ENCODE results near the gene FNDC3A.
"Not testable (repeated sequence)": the region's sequence is repeated elsewhere in the genome, so short reads cannot be mapped to it uniquely, and the experiment has no call there.

The FNDC3A gene

DNA sequence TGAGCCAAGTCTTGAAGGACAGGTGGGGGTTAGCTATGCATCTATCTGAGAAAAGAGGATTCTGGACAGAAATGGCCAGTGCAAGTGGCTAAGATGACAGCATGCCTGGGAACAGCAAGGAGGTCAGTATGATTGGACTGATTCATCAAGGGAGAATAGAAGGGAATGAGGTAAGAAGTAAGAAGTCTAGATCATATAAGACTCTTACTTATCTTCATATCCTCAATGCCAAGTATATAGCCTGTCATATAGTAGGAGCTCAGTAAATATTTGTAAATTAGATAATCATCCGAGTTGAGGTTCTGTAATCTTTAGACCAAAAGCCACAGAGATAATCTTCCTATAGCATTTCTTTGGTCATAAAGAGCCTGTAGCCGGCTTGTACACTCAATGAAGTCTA, 141.2 kb downstream of the FNDC3A start:
- Histone ChIP-seq H3K36me3 (replicated peaks in 1 of 2; ENCODE audit: control insufficient read depth in 2 of 2, insufficient read depth in 2 of 2, low read length in 2 of 2) (peaks cover 29 to 51% of the 10 kb centered on the region in 2 donors), H2BK5ac (ENCODE audit: low read length) (no peak overlapping the region), H2AFZ (ENCODE audit: low read length) (no peak overlapping the region), H3K4me2 (ENCODE audit: insufficient read depth, low read length, poor library complexity, severe bottlenecking) (no peak overlapping the region), H3K4me3 (ENCODE audit: low read length in 2 of 2) (no peak overlapping the region), H3K4me1 (ENCODE audit: control insufficient read depth in 2 of 2, insufficient read depth in 1 of 2, low read depth in 1 of 2, low read length in 2 of 2) (peaks cover 0 to 15% of the 10 kb centered on the region in 2 donors), H3K18ac (ENCODE audit: low read length) (no peak overlapping the region), H3K79me1 (ENCODE audit: low read depth, low read length) (no peaks in the 10 kb centered on the region), H2BK15ac (ENCODE audit: low read length) (no peak overlapping the region), H3K27ac (replicated peaks; ENCODE audit: low read length) (no peak overlapping the region), H2AK5ac (ENCODE audit: low read depth, low read length) (no peak overlapping the region), H2BK120ac (ENCODE audit: low read depth, low read length) (no peak overlapping the region), H3K23ac (ENCODE audit: low read depth, low read length, poor library complexity) (no peak overlapping the region), H3K4ac (ENCODE audit: low read length) (no peak overlapping the region), H3K14ac (ENCODE audit: low read length) (no peak overlapping the region), H4K8ac (ENCODE audit: low read depth, low read length) (no peak overlapping the region), H3K27me3 (ENCODE audit: control insufficient read depth in 3 of 3, insufficient read depth in 3 of 3, low read depth in 1 of 3, low read length in 3 of 3) (no peaks in the 10 kb centered on the region), H3K9me3 (replicated peaks in 1 of 2; ENCODE audit: control insufficient read depth in 2 of 2, insufficient read depth in 1 of 2, low read depth in 1 of 2, low read length in 2 of 2) (peaks cover 7 to 20% of the 10 kb centered on the region in 2 donors), H3K9ac (ENCODE audit: low read depth, low read length, poor library complexity) (no peak overlapping the region), H2BK12ac (ENCODE audit: low read length) (no peak overlapping the region), H4K91ac (ENCODE audit: low read depth, low read length, poor library complexity) (no peak overlapping the region)
- no CpG with 5 or more reads among the region's 2 CpGs for WGBS, 2 donors (ENCODE audit: extremely low coverage in 2 of 2, insufficient read length in 2 of 2, insufficient replicate concordance in 1 of 2)
- no peak for DNase-seq (ENCODE audit: low spot score)

DNA sequence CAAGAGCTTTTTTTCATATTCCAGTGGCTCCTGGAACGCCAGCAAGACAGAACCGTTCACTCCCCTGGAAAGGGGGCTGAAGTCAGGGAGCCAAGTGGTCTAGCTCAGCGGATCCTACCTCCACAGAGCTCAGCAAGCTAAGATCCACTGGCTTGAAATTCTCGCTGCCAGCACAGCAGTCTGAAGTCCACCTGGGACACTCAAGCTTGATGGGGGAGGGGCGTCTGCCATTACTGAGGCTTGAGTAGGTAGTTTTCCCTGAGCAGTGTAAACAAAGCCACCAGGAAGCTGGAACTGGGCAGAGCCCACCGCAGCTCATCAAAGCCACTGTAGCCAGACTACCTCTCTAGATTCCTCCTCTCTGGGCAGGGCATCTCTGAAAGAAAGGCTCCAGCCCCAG, 142.7 kb downstream of the FNDC3A start:
- H3K4ac ChIP-seq (ENCODE audit: low read length); H4K91ac ChIP-seq (ENCODE audit: low read depth, low read length, poor library complexity); H3K4me2 ChIP-seq (ENCODE audit: insufficient read depth, low read length, poor library complexity, severe bottlenecking); H2AFZ ChIP-seq (ENCODE audit: low read length); H3K27me3 ChIP-seq (ENCODE audit: control insufficient read depth in 3 of 3, insufficient read depth in 3 of 3, low read depth in 1 of 3, low read length in 3 of 3); H2BK15ac ChIP-seq (ENCODE audit: low read length); DNase-seq (ENCODE audit: low spot score); H3K9ac ChIP-seq (ENCODE audit: low read depth, low read length, poor library complexity); H3K4me1 ChIP-seq (ENCODE audit: control insufficient read depth in 2 of 2, insufficient read depth in 1 of 2, low read depth in 1 of 2, low read length in 2 of 2); H3K18ac ChIP-seq (ENCODE audit: low read length); H2AK5ac ChIP-seq (ENCODE audit: low read depth, low read length); H3K14ac ChIP-seq (ENCODE audit: low read length); H2BK12ac ChIP-seq (ENCODE audit: low read length); H3K4me3 ChIP-seq (ENCODE audit: low read length in 2 of 2); H3K79me1 ChIP-seq (ENCODE audit: low read depth, low read length); H4K8ac ChIP-seq (ENCODE audit: low read depth, low read length); H3K23ac ChIP-seq (ENCODE audit: low read depth, low read length, poor library complexity); H3K27ac ChIP-seq (replicated peaks; ENCODE audit: low read length); H2BK120ac ChIP-seq (ENCODE audit: low read depth, low read length); H2BK5ac ChIP-seq (ENCODE audit: low read length): not testable (repeated sequence)
- H3K9me3 ChIP-seq (replicated peaks in 1 of 2; ENCODE audit: control insufficient read depth in 2 of 2, insufficient read depth in 1 of 2, low read depth in 1 of 2, low read length in 2 of 2) = peaks cover 7 to 20% of the 10 kb centered on the region in 2 donors
- peaks cover 29 to 51% of the 10 kb centered on the region in 2 donors for H3K36me3 ChIP-seq (replicated peaks in 1 of 2; ENCODE audit: control insufficient read depth in 2 of 2, insufficient read depth in 2 of 2, low read length in 2 of 2)
- no CpG with 5 or more reads among the region's 6 CpGs for WGBS, 2 donors (ENCODE audit: extremely low coverage in 2 of 2, insufficient read length in 2 of 2, insufficient replicate concordance in 1 of 2)

DNA sequence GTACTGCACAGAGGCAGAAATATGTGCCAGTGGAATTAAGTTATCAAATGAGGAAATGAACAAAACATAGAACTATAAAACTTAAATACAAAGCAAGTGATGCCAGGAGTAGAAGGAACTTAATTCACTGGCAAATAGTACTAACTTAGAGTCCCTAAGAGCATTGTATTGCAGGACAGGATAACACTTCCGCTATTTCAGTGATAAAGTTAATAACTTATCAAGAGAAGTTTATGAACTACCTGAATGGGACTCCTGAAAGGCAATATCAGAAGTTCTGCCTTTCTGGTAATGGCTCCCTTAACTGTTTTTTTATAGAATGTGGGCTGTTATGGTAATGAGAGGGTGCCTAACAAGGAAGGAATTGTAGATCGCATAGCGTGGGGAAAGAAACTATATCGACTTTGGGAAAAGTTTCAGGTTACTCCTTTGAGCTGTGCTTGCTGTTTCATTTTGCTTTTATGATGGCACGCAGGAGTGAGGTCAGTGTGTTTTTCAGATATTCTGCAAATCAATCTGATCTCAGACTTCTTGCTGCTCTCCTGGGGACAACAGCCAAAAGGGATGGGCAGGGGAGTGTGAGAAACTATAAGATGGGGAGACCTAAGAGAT, 149.1 kb downstream of the FNDC3A start:
- Histone ChIP-seq H2BK5ac (ENCODE audit: low read length) (no peak overlapping the region), H4K8ac (ENCODE audit: low read depth, low read length) (no peak overlapping the region), H3K27ac (replicated peaks; ENCODE audit: low read length) (no peak overlapping the region), H3K79me1 (ENCODE audit: low read depth, low read length) (no peaks in the 10 kb centered on the region), H3K36me3 (replicated peaks in 1 of 2; ENCODE audit: control insufficient read depth in 2 of 2, insufficient read depth in 2 of 2, low read length in 2 of 2) (peaks cover 0 to 21% of the 10 kb centered on the region in 2 donors), H3K4ac (ENCODE audit: low read length) (no peak overlapping the region), H2AFZ (ENCODE audit: low read length) (no peak overlapping the region), H2BK15ac (ENCODE audit: low read length) (no peak overlapping the region), H4K91ac (ENCODE audit: low read depth, low read length, poor library complexity) (no peak overlapping the region), H3K14ac (ENCODE audit: low read length) (no peak overlapping the region), H3K23ac (ENCODE audit: low read depth, low read length, poor library complexity) (no peak overlapping the region), H3K18ac (ENCODE audit: low read length) (no peak overlapping the region), H3K9me3 (replicated peaks in 1 of 2; ENCODE audit: control insufficient read depth in 2 of 2, insufficient read depth in 1 of 2, low read depth in 1 of 2, low read length in 2 of 2) (no peaks in the 10 kb centered on the region), H3K4me1 (ENCODE audit: control insufficient read depth in 2 of 2, insufficient read depth in 1 of 2, low read depth in 1 of 2, low read length in 2 of 2) (no peaks in the 10 kb centered on the region), H3K4me3 (ENCODE audit: low read length in 2 of 2) (no peak overlapping the region), H2BK12ac (ENCODE audit: low read length) (no peak overlapping the region), H3K4me2 (ENCODE audit: insufficient read depth, low read length, poor library complexity, severe bottlenecking) (no peak overlapping the region), H2AK5ac (ENCODE audit: low read depth, low read length) (no peak overlapping the region), H2BK120ac (ENCODE audit: low read depth, low read length) (no peak overlapping the region), H3K9ac (ENCODE audit: low read depth, low read length, poor library complexity) (no peak overlapping the region), H3K27me3 (ENCODE audit: control insufficient read depth in 3 of 3, insufficient read depth in 3 of 3, low read depth in 1 of 3, low read length in 3 of 3) (no peaks in the 10 kb centered on the region)
- no peak for DNase-seq (ENCODE audit: low spot score)
- WGBS, 2 donors (ENCODE audit: extremely low coverage in 2 of 2, insufficient read length in 2 of 2, insufficient replicate concordance in 1 of 2) = no CpG with 5 or more reads among the region's 5 CpGs

DNA sequence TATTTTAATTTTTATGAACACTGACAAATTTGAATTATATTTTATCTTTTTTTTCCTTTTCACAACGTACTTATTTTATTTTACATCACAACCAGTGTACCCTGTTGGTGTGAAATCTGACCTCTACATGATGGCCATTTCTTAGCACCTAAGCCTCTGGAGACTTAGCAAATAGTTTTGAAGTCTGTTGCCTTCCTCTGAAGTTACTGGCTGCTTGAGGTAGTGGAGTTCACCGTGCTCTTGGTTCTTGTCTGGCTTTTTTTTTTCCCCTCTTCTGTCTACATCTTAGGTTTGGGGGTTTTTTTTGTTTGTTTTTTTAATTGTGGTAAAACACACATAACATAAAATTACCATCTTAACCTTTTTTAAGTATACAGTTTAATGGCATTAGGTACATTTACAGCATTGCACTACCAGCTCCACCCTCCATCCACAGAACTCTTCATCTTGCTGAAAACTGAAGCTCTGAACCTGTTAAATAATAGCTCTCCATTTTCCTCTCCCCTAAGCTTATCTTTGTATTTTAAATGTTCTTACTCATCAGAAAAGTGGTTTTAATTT, 150.3 kb downstream of the FNDC3A start:
- H3K4me2 ChIP-seq (ENCODE audit: insufficient read depth, low read length, poor library complexity, severe bottlenecking) = no peak overlapping the region
- H3K36me3 ChIP-seq (replicated peaks in 1 of 2; ENCODE audit: control insufficient read depth in 2 of 2, insufficient read depth in 2 of 2, low read length in 2 of 2) = peaks cover 1 to 25% of the 10 kb centered on the region in 2 donors
- no peak overlapping the region for H3K4ac ChIP-seq (ENCODE audit: low read length)
- 100% methylated on average over 1 of the region's 2 CpGs; no CpG with 5 or more reads in 1 of the 2 donors for WGBS, 2 donors (ENCODE audit: extremely low coverage in 2 of 2, insufficient read length in 2 of 2, insufficient replicate concordance in 1 of 2)
- H2AFZ ChIP-seq (ENCODE audit: low read length) = no peak overlapping the region
- no peaks in the 10 kb centered on the region for H3K27me3 ChIP-seq (ENCODE audit: control insufficient read depth in 3 of 3, insufficient read depth in 3 of 3, low read depth in 1 of 3, low read length in 3 of 3)
- H3K9me3 ChIP-seq (replicated peaks in 1 of 2; ENCODE audit: control insufficient read depth in 2 of 2, insufficient read depth in 1 of 2, low read depth in 1 of 2, low read length in 2 of 2) = no peaks in the 10 kb centered on the region
- no peak overlapping the region for H3K9ac ChIP-seq (ENCODE audit: low read depth, low read length, poor library complexity)
- H3K18ac ChIP-seq (ENCODE audit: low read length) = no peak overlapping the region
- H3K14ac ChIP-seq (ENCODE audit: low read length) = no peak overlapping the region
- H3K23ac ChIP-seq (ENCODE audit: low read depth, low read length, poor library complexity) = no peak overlapping the region
- H2AK5ac ChIP-seq (ENCODE audit: low read depth, low read length) = no peak overlapping the region
- no peak overlapping the region for H2BK5ac ChIP-seq (ENCODE audit: low read length)
- no peaks in the 10 kb centered on the region for H3K4me1 ChIP-seq (ENCODE audit: control insufficient read depth in 2 of 2, insufficient read depth in 1 of 2, low read depth in 1 of 2, low read length in 2 of 2)
- no peak overlapping the region for H2BK12ac ChIP-seq (ENCODE audit: low read length)
- no peak overlapping the region for H3K27ac ChIP-seq (replicated peaks; ENCODE audit: low read length)
- no peak overlapping the region for H2BK120ac ChIP-seq (ENCODE audit: low read depth, low read length)
- H3K79me1 ChIP-seq (ENCODE audit: low read depth, low read length) = no peaks in the 10 kb centered on the region
- no peak overlapping the region for H3K4me3 ChIP-seq (ENCODE audit: low read length in 2 of 2)
- H2BK15ac ChIP-seq (ENCODE audit: low read length) = no peak overlapping the region
- no peak overlapping the region for H4K91ac ChIP-seq (ENCODE audit: low read depth, low read length, poor library complexity)
- no peak overlapping the region for H4K8ac ChIP-seq (ENCODE audit: low read depth, low read length)
- DNase-seq (ENCODE audit: low spot score) = no peak
